GM10266 (cell line): ENCODE measurements around the gene ATOH7.

Experiments used
- DNase-seq: peaks from one replicate; pipeline ENCODE4 v3.0.0; 2012; ENCODE audit errors: extremely low spot score
- TF ChIP-seq, protein P1 (sequence below): IDR thresholded peaks from 2 replicates; pipeline ENCODE4 v1.5.1; 2012; ENCODE audit warnings: mild to moderate bottlenecking, low read depth; ENCODE audit not compliant: control insufficient read depth, insufficient read depth; ENCODE audit errors: missing control alignments

ATOH7 gene

DNA sequence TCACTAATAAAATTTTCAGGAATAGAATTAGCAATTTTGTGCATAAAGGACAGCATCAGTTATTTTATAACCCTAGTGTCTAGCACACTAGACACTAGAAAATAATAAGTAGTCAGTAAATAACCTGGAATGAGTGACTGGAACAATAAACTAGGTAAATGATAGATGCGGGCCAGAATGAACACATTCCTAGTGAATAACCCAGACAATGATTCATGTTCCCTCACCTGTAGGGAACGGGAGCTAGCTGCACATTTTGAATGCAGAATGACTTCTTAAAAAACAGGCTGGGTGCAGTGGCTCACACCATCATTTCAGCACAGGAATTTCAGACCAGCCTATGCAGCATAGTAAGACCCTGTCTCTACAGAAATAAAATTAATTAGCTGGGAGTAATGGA lies 3.2 kb upstream of the ATOH7 start:
- no peak for DNase-seq
- TF ChIP-seq, protein P1, sequence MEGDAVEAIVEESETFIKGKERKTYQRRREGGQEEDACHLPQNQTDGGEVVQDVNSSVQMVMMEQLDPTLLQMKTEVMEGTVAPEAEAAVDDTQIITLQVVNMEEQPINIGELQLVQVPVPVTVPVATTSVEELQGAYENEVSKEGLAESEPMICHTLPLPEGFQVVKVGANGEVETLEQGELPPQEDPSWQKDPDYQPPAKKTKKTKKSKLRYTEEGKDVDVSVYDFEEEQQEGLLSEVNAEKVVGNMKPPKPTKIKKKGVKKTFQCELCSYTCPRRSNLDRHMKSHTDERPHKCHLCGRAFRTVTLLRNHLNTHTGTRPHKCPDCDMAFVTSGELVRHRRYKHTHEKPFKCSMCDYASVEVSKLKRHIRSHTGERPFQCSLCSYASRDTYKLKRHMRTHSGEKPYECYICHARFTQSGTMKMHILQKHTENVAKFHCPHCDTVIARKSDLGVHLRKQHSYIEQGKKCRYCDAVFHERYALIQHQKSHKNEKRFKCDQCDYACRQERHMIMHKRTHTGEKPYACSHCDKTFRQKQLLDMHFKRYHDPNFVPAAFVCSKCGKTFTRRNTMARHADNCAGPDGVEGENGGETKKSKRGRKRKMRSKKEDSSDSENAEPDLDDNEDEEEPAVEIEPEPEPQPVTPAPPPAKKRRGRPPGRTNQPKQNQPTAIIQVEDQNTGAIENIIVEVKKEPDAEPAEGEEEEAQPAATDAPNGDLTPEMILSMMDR, result no peak

DNA sequence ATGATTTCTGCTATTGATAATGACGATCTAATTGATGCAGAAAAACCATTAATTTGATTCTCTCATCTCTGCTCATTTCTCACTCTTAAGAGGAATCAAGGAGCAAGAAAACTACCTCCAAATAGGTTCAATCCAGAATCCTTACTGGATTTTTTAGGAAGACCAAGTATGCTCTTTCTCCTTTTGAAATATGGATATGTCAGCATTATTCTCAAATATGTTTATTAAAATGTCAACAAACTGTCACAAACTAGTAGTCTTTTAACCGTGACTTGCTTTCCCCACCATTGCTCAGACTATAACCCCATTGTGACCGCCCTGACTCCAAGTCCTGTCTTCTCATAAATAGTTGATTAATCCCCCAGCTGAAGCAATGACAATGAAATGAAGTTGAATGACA lies 1.1 kb upstream of the ATOH7 start:
- DNase-seq, result no peak
- TF ChIP-seq, protein P1, result no peak

DNA sequence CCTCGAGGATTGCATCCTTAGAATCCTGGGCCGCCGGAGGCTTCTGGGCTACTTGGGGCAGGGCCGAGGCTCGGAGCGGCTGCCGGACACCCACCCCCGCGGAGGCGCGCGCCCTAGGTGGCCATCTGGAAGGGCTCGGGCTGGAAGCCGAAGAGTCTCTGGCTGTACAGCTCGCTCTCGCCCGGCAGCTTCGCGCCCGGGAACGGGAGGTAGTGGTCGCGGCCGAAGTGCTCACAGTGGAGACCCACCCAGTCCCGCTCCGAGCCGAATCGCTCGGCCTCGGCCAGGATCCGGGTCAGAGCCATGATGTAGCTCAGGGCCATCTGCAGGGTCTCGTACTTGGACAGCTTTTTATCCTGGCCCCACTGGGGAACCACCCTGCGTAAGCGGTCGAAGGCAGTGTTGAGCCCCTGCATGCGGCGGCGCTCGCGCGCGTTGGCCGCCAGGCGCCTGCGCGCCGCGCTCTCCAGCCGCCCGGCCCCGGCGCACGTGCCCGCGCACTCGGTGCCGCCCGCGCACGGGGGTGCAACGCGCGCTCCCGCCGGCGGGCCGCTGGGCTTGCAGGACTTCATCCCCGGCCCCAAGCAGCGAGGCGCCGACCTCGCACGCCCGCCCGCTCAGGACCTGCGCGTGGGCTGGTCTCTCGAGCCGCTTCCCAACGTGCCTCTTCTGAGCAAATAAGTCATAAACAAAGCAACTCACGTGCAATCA lies 652 bp downstream of the ATOH7 start:
- TF ChIP-seq, protein P1, result peak; percentile 48

DNA sequence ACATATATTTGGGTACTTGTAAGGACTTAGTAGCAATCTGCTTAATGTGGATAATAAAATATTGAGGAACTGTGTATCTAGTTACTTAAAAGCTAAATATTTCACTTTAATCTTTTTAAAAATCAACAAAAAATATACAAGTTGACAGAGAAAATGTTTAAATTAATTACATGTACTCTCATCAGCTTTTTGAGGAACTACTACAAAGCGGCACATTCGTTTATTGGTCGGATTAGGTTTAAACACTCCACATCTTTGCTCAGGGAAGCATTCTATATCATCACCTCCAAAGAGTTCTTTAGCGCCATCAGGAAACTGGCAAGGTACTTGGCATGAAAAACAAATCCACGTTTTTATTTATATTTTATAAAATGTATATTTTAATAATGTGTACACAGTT lies 1.6 kb downstream of the ATOH7 start:
- no peak for DNase-seq
- TF ChIP-seq, protein P1, result no peak

More for the DNA sequence above, 652 bp downstream of the ATOH7 start:
- peak; percentile 86 for DNase-seq

DNA sequence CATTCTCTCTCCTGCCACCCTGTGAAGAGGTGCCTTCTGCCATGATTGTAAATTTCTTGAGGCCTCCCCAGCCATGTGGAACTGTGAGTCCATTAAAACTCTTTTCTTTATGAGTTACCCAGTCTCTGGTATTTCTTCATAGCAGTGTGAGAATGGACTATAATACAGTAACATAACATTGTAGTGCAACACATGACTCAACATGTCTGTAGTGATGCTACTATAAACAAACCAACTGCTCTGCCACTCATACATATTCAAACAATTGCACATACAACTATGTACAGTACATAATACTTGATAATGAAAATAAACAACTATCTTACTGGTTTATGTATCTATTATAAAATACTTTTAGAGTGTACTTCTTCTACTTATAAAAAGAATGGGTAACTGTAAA lies 7.1 kb downstream of the ATOH7 start:
- DNase-seq, result no peak
- TF ChIP-seq, protein P1, result no peak

DNA sequence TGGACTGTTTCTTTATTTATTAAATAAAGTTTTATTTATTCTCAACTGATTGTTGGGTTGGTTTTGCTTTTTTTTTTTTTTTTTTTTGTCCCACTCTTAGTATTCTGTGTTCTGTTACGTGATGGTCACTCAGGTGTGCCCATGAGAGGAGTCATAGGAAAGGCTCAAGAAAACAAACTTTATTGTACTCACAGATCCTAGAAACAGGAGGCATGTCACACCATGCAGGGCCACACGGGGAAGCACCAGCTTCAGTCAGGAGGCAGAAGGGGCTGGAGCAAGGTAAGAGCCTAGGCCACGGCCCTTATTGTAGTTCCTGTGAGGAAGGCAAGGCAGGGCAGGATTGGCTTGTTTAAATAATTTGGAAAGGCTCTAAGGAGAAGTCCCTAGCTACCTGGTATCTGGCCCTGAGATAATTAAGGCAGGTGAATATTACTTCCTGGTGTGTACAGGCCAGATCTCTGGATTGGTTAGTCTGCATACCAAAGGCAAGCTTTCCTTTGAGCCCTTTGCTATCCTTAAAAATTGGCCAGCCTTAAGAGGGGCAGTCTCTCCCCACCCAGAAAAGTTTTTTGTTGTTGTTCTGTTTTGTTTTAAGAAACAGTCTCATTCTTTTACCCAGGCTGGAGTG lies 8.3 kb downstream of the ATOH7 start:
- DNase-seq, result no peak
- TF ChIP-seq, protein P1, result no peak

DNA sequence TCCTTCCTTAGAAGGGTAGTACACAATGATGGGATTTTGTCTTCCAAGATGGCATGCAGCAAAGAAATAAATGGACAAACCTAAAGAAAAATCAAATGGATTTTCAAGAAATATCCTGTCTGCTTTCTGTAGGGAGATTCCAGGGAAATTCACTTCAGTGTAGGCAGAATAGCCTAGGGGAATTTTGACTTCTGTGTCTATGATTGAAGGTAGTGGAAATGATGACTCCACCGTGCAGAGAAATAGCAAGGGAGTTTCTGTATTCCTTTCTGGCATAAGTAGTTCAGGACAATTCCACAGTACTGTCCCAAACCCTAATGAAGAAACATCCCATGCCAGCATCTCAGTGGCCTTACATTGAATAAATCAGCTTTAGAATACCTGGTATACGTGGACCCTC lies 9.5 kb downstream of the ATOH7 start:
- no peak for DNase-seq
- TF ChIP-seq, protein P1, result no peak
